ENCODE results near the gene VIL1. TPM values are rescaled to one million over a fixed set of nuclear protein-coding genes. Genes with fewer than 3 reads are reported as not detected.

Gene VIL1
- total and polyA plus RNA-seq, 2 of the 13 experiments (the other 11 are each of a cell fraction or from before 2014, with no cell fraction given): 287 to 301 TPM

- TF ChIP-seq ZBTB34 (CRISPR knock-in tag; IDR thresholded peaks at IDR 0.05) (0 out of 2 replicates have a peak, but pooled peaks have one; percentile 6), ZNF333 (CRISPR knock-in tag; IDR thresholded peaks at IDR 0.05; ENCODE audit: borderline replicate concordance) (peak; percentile 74; the same call in 1 of the 2 replicates), GTF3A (CRISPR knock-in tag; conservative IDR thresholded peaks at IDR 0.05) (0 out of 2 replicates have a peak, but pooled peaks have one; percentile 14), ONECUT2 (CRISPR knock-in tag; IDR thresholded peaks at IDR 0.05) (no peak), ZNF782 (CRISPR knock-in tag; IDR thresholded peaks at IDR 0.05; ENCODE audit: borderline replicate concordance) (0 out of 2 replicates have a peak, but pooled peaks have one; percentile 17), NFE2L1 (CRISPR knock-in tag; IDR thresholded peaks at IDR 0.05; ENCODE audit: borderline replicate concordance) (0 out of 2 replicates have a peak, but pooled peaks have one; percentile 43), ZNF563 (CRISPR knock-in tag; IDR thresholded peaks at IDR 0.05) (0 out of 2 replicates have a peak, but pooled peaks have one; percentile 16), KLF6 (CRISPR knock-in tag; IDR thresholded peaks at IDR 0.05) (no peak), GATAD1 (CRISPR knock-in tag; IDR thresholded peaks at IDR 0.05) (0 out of 2 replicates have a peak, but pooled peaks have one; percentile 7), JDP2 (CRISPR knock-in tag; IDR thresholded peaks at IDR 0.05; ENCODE audit: borderline replicate concordance) (no peak), ZSCAN25 (CRISPR knock-in tag; IDR thresholded peaks at IDR 0.05) (0 out of 2 replicates have a peak, but pooled peaks have one; percentile 61), SRSF1 (optimal IDR thresholded peaks at IDR 0.05; ENCODE audit: low read depth, low read length) (peak; percentile 16), RBM39 (IDR thresholded peaks at IDR 0.05; ENCODE audit: low read depth, low read length, poor library complexity, severe bottlenecking) (peak; percentile 4), NFKB2 (CRISPR knock-in tag; IDR thresholded peaks at IDR 0.05; ENCODE audit: borderline replicate concordance) (peak; percentile 12; the same call in 1 of the 2 replicates), ZNF790 (CRISPR knock-in tag; IDR thresholded peaks at IDR 0.05; ENCODE audit: borderline replicate concordance) (0 out of 2 replicates have a peak, but pooled peaks have one; percentile 59)
- TF ChIP-seq, protein P1, sequence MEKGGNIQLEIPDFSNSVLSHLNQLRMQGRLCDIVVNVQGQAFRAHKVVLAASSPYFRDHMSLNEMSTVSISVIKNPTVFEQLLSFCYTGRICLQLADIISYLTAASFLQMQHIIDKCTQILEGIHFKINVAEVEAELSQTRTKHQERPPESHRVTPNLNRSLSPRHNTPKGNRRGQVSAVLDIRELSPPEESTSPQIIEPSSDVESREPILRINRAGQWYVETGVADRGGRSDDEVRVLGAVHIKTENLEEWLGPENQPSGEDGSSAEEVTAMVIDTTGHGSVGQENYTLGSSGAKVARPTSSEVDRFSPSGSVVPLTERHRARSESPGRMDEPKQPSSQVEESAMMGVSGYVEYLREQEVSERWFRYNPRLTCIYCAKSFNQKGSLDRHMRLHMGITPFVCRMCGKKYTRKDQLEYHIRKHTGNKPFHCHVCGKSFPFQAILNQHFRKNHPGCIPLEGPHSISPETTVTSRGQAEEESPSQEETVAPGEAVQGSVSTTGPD (CRISPR knock-in tag; IDR thresholded peaks at IDR 0.05): no peak
- TF ChIP-seq, protein P2, sequence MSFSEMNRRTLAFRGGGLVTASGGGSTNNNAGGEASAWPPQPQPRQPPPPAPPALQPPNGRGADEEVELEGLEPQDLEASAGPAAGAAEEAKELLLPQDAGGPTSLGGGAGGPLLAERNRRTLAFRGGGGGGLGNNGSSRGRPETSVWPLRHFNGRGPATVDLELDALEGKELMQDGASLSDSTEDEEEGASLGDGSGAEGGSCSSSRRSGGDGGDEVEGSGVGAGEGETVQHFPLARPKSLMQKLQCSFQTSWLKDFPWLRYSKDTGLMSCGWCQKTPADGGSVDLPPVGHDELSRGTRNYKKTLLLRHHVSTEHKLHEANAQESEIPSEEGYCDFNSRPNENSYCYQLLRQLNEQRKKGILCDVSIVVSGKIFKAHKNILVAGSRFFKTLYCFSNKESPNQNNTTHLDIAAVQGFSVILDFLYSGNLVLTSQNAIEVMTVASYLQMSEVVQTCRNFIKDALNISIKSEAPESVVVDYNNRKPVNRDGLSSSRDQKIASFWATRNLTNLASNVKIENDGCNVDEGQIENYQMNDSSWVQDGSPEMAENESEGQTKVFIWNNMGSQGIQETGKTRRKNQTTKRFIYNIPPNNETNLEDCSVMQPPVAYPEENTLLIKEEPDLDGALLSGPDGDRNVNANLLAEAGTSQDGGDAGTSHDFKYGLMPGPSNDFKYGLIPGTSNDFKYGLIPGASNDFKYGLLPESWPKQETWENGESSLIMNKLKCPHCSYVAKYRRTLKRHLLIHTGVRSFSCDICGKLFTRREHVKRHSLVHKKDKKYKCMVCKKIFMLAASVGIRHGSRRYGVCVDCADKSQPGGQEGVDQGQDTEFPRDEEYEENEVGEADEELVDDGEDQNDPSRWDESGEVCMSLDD (CRISPR knock-in tag; IDR thresholded peaks at IDR 0.05; ENCODE audit: borderline replicate concordance): 0 out of 2 replicates have a peak, but pooled peaks have one; percentile 94
- TF ChIP-seq, protein P3, sequence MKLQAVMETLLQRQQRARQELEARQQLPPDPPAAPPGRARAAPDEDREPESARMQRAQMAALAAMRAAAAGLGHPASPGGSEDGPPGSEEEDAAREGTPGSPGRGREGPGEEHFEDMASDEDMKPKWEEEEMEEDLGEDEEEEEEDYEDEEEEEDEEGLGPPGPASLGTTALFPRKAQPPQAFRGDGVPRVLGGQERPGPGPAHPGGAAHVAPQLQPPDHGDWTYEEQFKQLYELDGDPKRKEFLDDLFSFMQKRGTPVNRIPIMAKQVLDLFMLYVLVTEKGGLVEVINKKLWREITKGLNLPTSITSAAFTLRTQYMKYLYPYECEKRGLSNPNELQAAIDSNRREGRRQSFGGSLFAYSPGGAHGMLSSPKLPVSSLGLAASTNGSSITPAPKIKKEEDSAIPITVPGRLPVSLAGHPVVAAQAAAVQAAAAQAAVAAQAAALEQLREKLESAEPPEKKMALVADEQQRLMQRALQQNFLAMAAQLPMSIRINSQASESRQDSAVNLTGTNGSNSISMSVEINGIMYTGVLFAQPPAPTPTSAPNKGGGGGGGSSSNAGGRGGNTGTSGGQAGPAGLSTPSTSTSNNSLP (IDR thresholded peaks at IDR 0.05; ENCODE audit: low read depth, low read length): no peak
Observed at GRCh38 chr2:218405086-218405745, 13.7 kb upstream of the VIL1 start (continued).

Measured in HepG2 (cell line).